Activated naive CD8-positive, alpha-beta T cell treated with anti-CD3 and anti-CD28 coated beads, Interleukin-2, amount 50 U/mL, for 24 hours (primary cell): ENCODE results near the gene ZNF607.
"Not testable (repeated sequence)": the region's sequence is repeated elsewhere in the genome, so short reads cannot be mapped to it uniquely, and the experiment has no call there.

Source experiments
- ATAC-seq: fragments of 150-1000 bp; cut with Tn5 transposase; one replicate; pipeline ENCODE4 v1.10.0; 2021
- DNase-seq: peaks from one replicate; pipeline ENCODE4 v3.0.0; 2021
- H3K27ac Mint-ChIP-seq: one replicate; pipeline ENCODE4 v1.8.0; 2021; ENCODE audit warnings: mild to moderate bottlenecking, mixed read lengths
- H3K27me3 Mint-ChIP-seq: one replicate; pipeline ENCODE4 v1.8.0; 2021; ENCODE audit warnings: mixed read lengths
- H3K36me3 Mint-ChIP-seq: one replicate; pipeline ENCODE4 v1.8.0; 2021; ENCODE audit warnings: low read depth, mixed read lengths
- H3K4me1 Mint-ChIP-seq: one replicate; pipeline ENCODE4 v1.8.0; 2021; ENCODE audit warnings: mixed read lengths
- H3K4me3 Mint-ChIP-seq: one replicate; pipeline ENCODE4 v1.8.0; 2021; ENCODE audit warnings: mild to moderate bottlenecking, moderate library complexity, mixed read lengths
- H3K9me3 Mint-ChIP-seq: one replicate; pipeline ENCODE4 v1.8.0; 2021; ENCODE audit warnings: mixed read lengths

ZNF607 gene

GRCh38 chr19:37719111-37719926, at the start of gene ZNF607:
Gene ZNF607, minus strand, starts transcription at chr19:37719761. Its CDS starts 8,143 bp downstream, at chr19:37711618.
- peak; percentile 88 for DNase-seq
- H3K4me1 Mint-ChIP-seq: peaks cover 16% of the 10 kb centered on the region
- H3K4me3 Mint-ChIP-seq: peak within 1 kb of the TSS; percentile 98
- peaks cover 34% of the 10 kb centered on the region for H3K36me3 Mint-ChIP-seq
- H3K9me3 Mint-ChIP-seq: peaks cover 21% of the 10 kb centered on the region
- ATAC-seq: peak; percentile 94
- peak within 1 kb of the TSS; percentile 84 for H3K27ac Mint-ChIP-seq
- H3K27me3 Mint-ChIP-seq: no peaks in the 10 kb centered on the region

- Mint-ChIP-seq H3K27me3 (no peaks in the 10 kb centered on the region), H3K9me3 (peaks cover 33% of the 10 kb centered on the region), H3K4me1 (no peaks in the 10 kb centered on the region), H3K27ac (no peak overlapping the region), H3K36me3 (peaks cover 66% of the 10 kb centered on the region), H3K4me3 (no peak overlapping the region)
- no peak for DNase-seq
- ATAC-seq: no peak
These were observed 43.9 kb upstream of the ZNF607 start for GRCh38 chr19:37763488-37763887.

- H3K27ac Mint-ChIP-seq, H3K4me3 Mint-ChIP-seq, DNase-seq, ATAC-seq, H3K4me1 Mint-ChIP-seq, H3K27me3 Mint-ChIP-seq: not testable (repeated sequence)
- H3K36me3 Mint-ChIP-seq: peaks cover 69% of the 10 kb centered on the region
- peaks cover 32% of the 10 kb centered on the region for H3K9me3 Mint-ChIP-seq
These were observed 38.1 kb upstream of the ZNF607 start for GRCh38 chr19:37757683-37758082.

GRCh38 chr19:37738371-37738770, 18.8 kb upstream of the ZNF607 start:
- Mint-ChIP-seq H3K4me3 (no peak overlapping the region), H3K9me3 (peaks cover 74% of the 10 kb centered on the region), H3K4me1 (no peaks in the 10 kb centered on the region), H3K27ac (no peak overlapping the region), H3K27me3 (no peaks in the 10 kb centered on the region), H3K36me3 (peaks cover 88% of the 10 kb centered on the region)
- no peak for DNase-seq
- ATAC-seq: no peak

GRCh38 chr19:37725181-37725580, 5.6 kb upstream of the ZNF607 start:
- Mint-ChIP-seq H3K27me3 (no peaks in the 10 kb centered on the region), H3K4me1 (no peaks in the 10 kb centered on the region), H3K9me3 (peaks cover 23% of the 10 kb centered on the region), H3K4me3 (no peak overlapping the region), H3K27ac (no peak overlapping the region), H3K36me3 (peaks cover 16% of the 10 kb centered on the region)
- no peak for ATAC-seq
- no peak for DNase-seq

- Mint-ChIP-seq H3K4me1 (peaks cover 16% of the 10 kb centered on the region), H3K9me3 (peaks cover 21% of the 10 kb centered on the region), H3K36me3 (peaks cover 30% of the 10 kb centered on the region), H3K4me3 (peak overlapping the region; percentile 98), H3K27ac (peak overlapping the region; percentile 79), H3K27me3 (no peaks in the 10 kb centered on the region)
- ATAC-seq (no peak), DNase-seq (no peak)
These were observed 335 bp upstream of the ZNF607 start for GRCh38 chr19:37719927-37720265.

GRCh38 chr19:37718304-37718703, 1.3 kb downstream of the ZNF607 start:
- peaks cover 38% of the 10 kb centered on the region for H3K36me3 Mint-ChIP-seq
- ATAC-seq: no peak
- H3K9me3 Mint-ChIP-seq: peaks cover 21% of the 10 kb centered on the region
- H3K4me1 Mint-ChIP-seq: peaks cover 16% of the 10 kb centered on the region
- no peaks in the 10 kb centered on the region for H3K27me3 Mint-ChIP-seq
- H3K4me3 Mint-ChIP-seq: peak overlapping the region; percentile 98
- DNase-seq: no peak
- peak overlapping the region; percentile 84 for H3K27ac Mint-ChIP-seq

- Mint-ChIP-seq H3K27me3 (no peaks in the 10 kb centered on the region), H3K4me3 (no peak overlapping the region), H3K36me3 (peaks cover 54% of the 10 kb centered on the region), H3K4me1 (peaks cover 16% of the 10 kb centered on the region), H3K27ac (no peak overlapping the region), H3K9me3 (peaks cover 29% of the 10 kb centered on the region)
- ATAC-seq: no peak
- no peak for DNase-seq
These were observed 3.4 kb downstream of the ZNF607 start for GRCh38 chr19:37716140-37716539.

GRCh38 chr19:37706052-37706605, 13.4 kb downstream of the ZNF607 start:
- Mint-ChIP-seq H3K4me3 (no peak overlapping the region), H3K4me1 (no peaks in the 10 kb centered on the region), H3K27ac (no peak overlapping the region), H3K27me3 (no peaks in the 10 kb centered on the region), H3K36me3 (peaks cover 78% of the 10 kb centered on the region), H3K9me3 (peaks cover 52% of the 10 kb centered on the region)
- ATAC-seq (no peak), DNase-seq (no peak)

- Mint-ChIP-seq H3K27ac (no peak overlapping the region), H3K27me3 (no peaks in the 10 kb centered on the region), H3K4me3 (no peak overlapping the region), H3K9me3 (peaks cover 59% of the 10 kb centered on the region), H3K36me3 (peaks cover 69% of the 10 kb centered on the region), H3K4me1 (no peaks in the 10 kb centered on the region)
- DNase-seq: no peak
- ATAC-seq: no peak
These were observed 20.5 kb downstream of the ZNF607 start for GRCh38 chr19:37699057-37699456.

- DNase-seq (no peak), ATAC-seq (no peak)
- H3K9me3 Mint-ChIP-seq: peaks cover 59% of the 10 kb centered on the region
- H3K36me3 Mint-ChIP-seq: peaks cover 67% of the 10 kb centered on the region
- no peaks in the 10 kb centered on the region for H3K4me1 Mint-ChIP-seq
- H3K27ac Mint-ChIP-seq: no peak overlapping the region
- H3K27me3 Mint-ChIP-seq: no peaks in the 10 kb centered on the region
- H3K4me3 Mint-ChIP-seq: no peak overlapping the region
These were observed 21.3 kb downstream of the ZNF607 start for GRCh38 chr19:37698216-37698615.

- peaks cover 46% of the 10 kb centered on the region for H3K9me3 Mint-ChIP-seq
- no peak for ATAC-seq
- DNase-seq: no peak
- H3K27me3 Mint-ChIP-seq: no peaks in the 10 kb centered on the region
- H3K4me3 Mint-ChIP-seq: no peak overlapping the region
- no peak overlapping the region for H3K27ac Mint-ChIP-seq
- peaks cover 52% of the 10 kb centered on the region for H3K36me3 Mint-ChIP-seq
- H3K4me1 Mint-ChIP-seq: peaks cover 10% of the 10 kb centered on the region
These were observed 24.2 kb downstream of the ZNF607 start for GRCh38 chr19:37695144-37695899.

- peaks cover 39% of the 10 kb centered on the region for H3K36me3 Mint-ChIP-seq
- no peak overlapping the region for H3K4me3 Mint-ChIP-seq
- H3K9me3 Mint-ChIP-seq: peaks cover 28% of the 10 kb centered on the region
- DNase-seq (no peak), ATAC-seq (no peak)
- no peaks in the 10 kb centered on the region for H3K27me3 Mint-ChIP-seq
- H3K27ac Mint-ChIP-seq: no peak overlapping the region
- peaks cover 10% of the 10 kb centered on the region for H3K4me1 Mint-ChIP-seq
These were observed 26.5 kb downstream of the ZNF607 start for GRCh38 chr19:37692956-37693620.

GRCh38 chr19:37691881-37692504, 27.6 kb downstream of the ZNF607 start:
- peak overlapping the region; percentile 73 for H3K27ac Mint-ChIP-seq
- peaks cover 35% of the 10 kb centered on the region for H3K36me3 Mint-ChIP-seq
- peaks cover 10% of the 10 kb centered on the region for H3K4me1 Mint-ChIP-seq
- ATAC-seq (peak; percentile 91), DNase-seq (peak; percentile 77)
- peaks cover 17% of the 10 kb centered on the region for H3K9me3 Mint-ChIP-seq
- H3K4me3 Mint-ChIP-seq: peak overlapping the region; percentile 85
- H3K27me3 Mint-ChIP-seq: no peaks in the 10 kb centered on the region
